Hindlimb muscle (tissue), 1 donor: Measurements from ENCODE around the gene DEPDC4. TPM values are rescaled to one million over a fixed set of nuclear protein-coding genes. Genes with fewer than 3 reads are reported as not detected.
"Not testable (repeated sequence)": the region's sequence is repeated elsewhere in the genome, so short reads cannot be mapped to it uniquely, and the experiment has no call there.

ENCODE experiments used
- DNase-seq: peaks from one replicate; pipeline ENCODE4 v3.0.0-alpha.2; 2013
- polyA plus RNA-seq: library from polyadenylated mRNA; unstranded; fragments of 120-200 nt; gene quantifications from one replicate; pipeline ENCODE4 v1.2.1, GENCODE V29; 2013; ENCODE audit not compliant: insufficient read length

DEPDC4 gene
- polyA plus RNA-seq, 1 donor = 2.3 TPM

DNA sequence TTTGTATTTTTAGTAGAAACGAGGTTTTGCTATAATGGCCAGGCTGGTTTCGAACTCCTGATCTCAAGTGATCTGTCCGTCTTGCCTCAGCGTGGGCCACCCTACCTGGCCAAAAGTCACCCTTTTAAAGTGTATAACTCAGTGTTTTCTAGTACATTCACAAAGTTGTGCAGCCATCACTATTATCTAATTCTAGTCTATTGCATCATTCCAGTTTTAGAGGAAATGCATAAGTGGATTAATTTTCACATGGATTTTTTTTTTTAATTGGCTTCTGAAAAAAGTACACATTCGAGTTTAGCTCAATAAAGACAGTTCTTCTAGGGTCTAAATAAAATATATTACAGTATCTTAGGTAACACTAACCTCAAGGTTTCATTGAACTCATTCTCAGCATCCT lies 3.7 kb downstream of the DEPDC4 start:
- no peak for DNase-seq

- DNase-seq = no peak
Measured at GRCh38 chr12:100258127-100258526, 8.8 kb downstream of the DEPDC4 start.

DNA sequence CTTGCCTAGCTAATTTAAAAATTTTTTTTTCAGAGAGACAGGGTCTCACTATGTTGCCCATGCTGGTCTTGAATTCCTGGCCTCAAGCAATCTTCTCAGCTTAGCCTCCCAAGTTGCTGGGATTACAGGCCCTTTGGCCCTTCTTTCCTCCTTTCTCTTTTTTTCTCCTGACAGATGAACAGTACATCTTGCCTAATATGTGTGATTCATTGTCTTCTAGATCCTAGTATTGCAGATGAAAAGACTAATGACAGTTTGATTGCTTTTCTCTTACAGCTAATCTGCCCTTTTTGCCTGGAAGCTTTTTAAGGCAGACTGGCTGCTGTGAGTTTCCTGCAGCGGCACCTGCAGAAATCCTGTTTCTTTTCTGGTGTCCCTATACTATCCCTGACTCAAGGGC lies 12.0 kb downstream of the DEPDC4 start:
- DNase-seq = no peak

- no peak for DNase-seq
Measured at GRCh38 chr12:100253437-100253836, 13.4 kb downstream of the DEPDC4 start.

DNA sequence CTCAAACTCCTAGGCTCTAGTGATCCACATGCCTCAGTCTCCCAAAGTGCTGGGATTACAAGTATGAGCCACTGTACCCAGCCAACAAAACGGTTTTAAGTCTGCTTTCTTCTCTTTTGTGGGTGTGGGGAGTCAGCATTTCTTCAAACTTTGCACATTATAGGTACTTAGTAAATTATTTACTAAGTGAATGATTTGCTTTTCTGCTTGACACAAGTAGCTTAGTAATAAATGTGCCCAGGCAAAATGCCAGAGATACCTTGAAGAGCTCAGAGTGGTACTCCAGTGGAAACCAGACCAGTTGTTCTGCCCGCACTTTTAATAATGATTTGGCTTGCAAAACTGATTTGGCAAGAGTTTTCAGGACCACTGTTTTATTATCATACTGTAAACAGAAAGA lies 15.0 kb downstream of the DEPDC4 start:
- DNase-seq = no peak

DNA sequence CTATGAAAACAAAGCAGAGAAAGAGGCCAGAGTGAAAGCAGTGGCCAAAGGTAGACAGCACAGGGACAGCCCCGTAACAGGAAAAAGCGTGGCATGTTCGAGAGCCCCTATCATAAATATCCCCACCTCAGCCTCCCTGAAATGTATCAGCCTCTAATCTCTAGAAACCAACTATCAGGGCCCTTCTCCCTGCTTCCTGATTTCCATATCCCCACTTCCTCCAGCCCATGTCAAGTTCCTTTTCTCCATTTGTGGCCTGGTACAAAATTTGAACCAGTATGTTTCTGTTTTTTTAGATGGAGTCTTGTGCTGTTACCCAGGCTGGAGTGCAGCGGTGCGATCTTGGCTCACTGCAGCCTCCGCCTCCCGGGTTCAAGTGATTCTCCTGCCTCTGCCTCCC lies 16.9 kb downstream of the DEPDC4 start:
- DNase-seq = no peak

- no peak for DNase-seq
Measured at GRCh38 chr12:100248886-100249285, 18.0 kb downstream of the DEPDC4 start.

DNA sequence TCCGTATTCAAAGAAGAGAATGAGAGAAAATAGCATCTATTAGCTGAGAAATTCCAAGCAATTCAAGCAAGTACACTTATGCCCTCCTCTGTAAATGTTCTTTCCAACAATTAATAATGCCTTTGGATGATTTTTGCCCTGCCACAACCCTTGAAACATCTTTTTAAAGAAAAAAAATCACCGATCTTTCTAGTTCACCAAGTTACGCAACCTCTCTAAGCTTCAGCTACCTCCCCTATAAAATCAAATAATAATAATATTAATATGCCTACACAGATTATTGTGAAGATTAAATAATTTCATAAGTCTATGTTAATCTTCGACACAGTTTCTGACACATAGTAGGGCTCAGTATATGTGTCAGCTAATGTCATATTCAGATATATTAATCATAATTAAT lies 19.1 kb downstream of the DEPDC4 start:
- DNase-seq = no peak

GRCh38 chr12:100243137-100243536 lies 23.7 kb downstream of the DEPDC4 start:
- no peak for DNase-seq

GRCh38 chr12:100239589-100239988 lies 27.3 kb downstream of the DEPDC4 start:
- no peak for DNase-seq

GRCh38 chr12:100238801-100239200 lies 28.1 kb downstream of the DEPDC4 start:
- DNase-seq = no peak

DNA sequence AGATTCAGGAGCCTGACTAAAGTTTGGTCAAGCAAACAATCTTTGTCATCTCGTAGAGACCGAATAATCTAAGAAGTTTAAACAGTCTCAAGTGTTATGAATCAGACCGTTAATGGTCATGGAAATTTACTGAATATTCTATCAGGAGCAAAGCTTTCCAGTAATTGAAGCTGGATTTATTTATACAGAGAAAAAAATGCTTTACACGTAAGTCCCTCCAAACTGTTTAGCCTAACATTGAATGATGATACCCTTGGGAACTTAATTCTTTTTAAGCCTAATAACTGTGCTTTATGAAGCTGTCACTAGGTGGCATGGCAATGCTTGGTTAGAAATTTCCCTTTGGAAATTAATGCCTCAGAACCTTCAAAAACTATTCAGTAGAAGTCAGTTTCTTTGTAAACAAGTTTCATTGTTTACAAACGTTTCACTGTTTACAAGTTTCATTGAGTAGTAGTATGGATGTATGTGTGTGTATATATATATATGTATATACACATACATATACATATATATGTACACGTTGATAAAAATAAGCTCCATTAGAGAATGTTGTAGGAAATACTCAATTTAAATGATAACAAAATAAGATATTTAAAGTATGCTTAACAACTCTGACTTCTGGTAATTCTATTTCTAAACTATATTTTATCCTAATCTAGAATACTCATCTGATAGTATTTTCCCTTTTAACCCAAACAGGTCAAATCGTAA lies 32.1 kb downstream of the DEPDC4 start:
- peak; percentile 22 for DNase-seq

GRCh38 chr12:100234166-100234565 lies 32.7 kb downstream of the DEPDC4 start:
- peak; percentile 40 for DNase-seq

- not testable (repeated sequence) for DNase-seq
Measured at GRCh38 chr12:100231873-100232272, 35.0 kb downstream of the DEPDC4 start.

DNA sequence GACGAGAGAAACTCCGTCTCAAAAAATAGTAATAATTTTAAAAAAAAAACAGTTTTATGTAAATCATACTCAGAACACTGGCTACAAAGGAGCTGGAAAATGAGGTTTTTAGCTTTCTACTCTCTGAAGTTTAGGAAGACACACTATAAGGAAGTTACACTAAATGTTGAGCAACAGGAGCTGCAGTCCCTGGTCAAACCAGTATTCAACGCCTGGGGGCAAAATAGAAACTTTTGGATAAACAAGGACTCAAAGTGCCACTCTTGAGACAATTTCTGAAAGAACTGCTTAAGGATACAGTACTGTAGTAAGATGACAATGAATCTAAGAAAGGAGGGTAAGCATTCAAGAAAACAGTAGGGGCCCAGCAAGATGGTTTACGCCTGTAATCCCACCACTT lies 37.0 kb downstream of the DEPDC4 start:
- no peak for DNase-seq

GRCh38 chr12:100229036-100229635 lies 37.7 kb downstream of the DEPDC4 start:
- DNase-seq = no peak

GRCh38 chr12:100225491-100225890 lies 41.4 kb downstream of the DEPDC4 start:
- DNase-seq = no peak

- DNase-seq = not testable (repeated sequence)
Measured at GRCh38 chr12:100222173-100222572, 44.7 kb downstream of the DEPDC4 start.

DNA sequence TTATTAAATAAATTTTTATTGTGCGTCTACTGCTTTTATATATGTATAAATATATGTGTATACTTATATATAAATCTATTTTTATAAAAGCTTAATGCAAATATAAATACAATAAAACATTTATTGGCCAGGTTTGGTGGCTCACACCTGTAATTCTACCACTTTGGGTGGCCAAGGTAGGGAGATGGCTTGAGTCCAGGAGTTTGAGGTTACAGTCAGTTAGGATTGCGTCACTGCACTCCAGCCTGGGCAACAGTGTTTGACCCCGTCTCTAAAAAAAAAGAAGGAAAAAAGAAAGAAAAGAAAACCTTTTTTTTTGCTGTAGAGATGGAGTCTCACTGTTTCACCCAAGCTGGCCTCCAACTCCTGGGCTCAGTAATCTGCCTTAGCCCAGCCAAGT lies 45.4 kb downstream of the DEPDC4 start:
- no peak for DNase-seq

GRCh38 chr12:100219328-100220109 lies 47.4 kb downstream of the DEPDC4 start:
- DNase-seq = no peak

- DNase-seq = no peak
Measured at GRCh38 chr12:100216337-100216736, 50.5 kb downstream of the DEPDC4 start.

- no peak for DNase-seq
Measured at GRCh38 chr12:100215209-100215608, 51.7 kb downstream of the DEPDC4 start.

DNA sequence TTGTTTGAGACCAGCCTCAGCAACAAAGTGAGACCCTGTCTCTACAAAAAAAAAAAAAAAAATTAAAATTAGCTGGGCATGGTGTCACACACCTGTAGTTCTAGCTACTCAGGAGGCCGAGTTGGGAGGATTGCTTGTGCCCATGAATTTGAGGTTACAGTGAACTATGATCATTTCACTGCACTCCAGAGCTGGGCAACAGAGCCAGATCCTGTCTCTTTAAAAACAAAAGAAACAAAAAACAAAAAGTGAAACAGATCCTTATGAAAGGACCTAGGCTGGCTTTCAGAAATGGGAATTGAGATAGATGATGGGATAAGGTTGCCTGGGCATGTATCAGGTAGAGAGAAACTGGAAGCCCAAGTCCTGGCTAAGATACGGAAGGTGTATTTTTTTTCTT lies 52.4 kb downstream of the DEPDC4 start:
- DNase-seq = no peak
